Epithelial cell of esophagus (primary cell): ENCODE data around the gene NEK10.

Source experiments
- DNase-seq: peaks from one replicate; pipeline ENCODE4 v3.0.0; 2010; ENCODE audit warnings: low read depth
- H3K4me3 ChIP-seq: 2 replicates; pipeline ENCODE4 v1.5.1; 2011; ENCODE audit warnings: mild to moderate bottlenecking, low read length, control low read depth
- CTCF ChIP-seq: IDR thresholded peaks from 2 replicates; pipeline ENCODE4 v1.5.1; 2011; ENCODE audit warnings: low read depth, mild to moderate bottlenecking, low read length, control low read depth, inconsistent platforms; ENCODE audit not compliant: insufficient read depth; ENCODE audit errors: missing control alignments

Gene NEK10

GRCh38 chr3:27097182-27097581 is 272.0 kb downstream of the NEK10 start:
- TF ChIP-seq CTCF: no peak
- no peak overlapping the region for H3K4me3 ChIP-seq
- no peak for DNase-seq

GRCh38 chr3:27095553-27096222 is 273.5 kb downstream of the NEK10 start:
- no peak for TF ChIP-seq CTCF
- peak; percentile 50 for DNase-seq
- H3K4me3 ChIP-seq: no peak overlapping the region

- H3K4me3 ChIP-seq: no peak overlapping the region
- TF ChIP-seq CTCF: no peak
- no peak for DNase-seq
These were observed 274.5 kb downstream of the NEK10 start for GRCh38 chr3:27094721-27095120.

GRCh38 chr3:27093771-27094170 is 275.4 kb downstream of the NEK10 start:
- TF ChIP-seq CTCF: no peak
- DNase-seq: peak; percentile 51
- no peak overlapping the region for H3K4me3 ChIP-seq

- H3K4me3 ChIP-seq: no peak overlapping the region
- DNase-seq: no peak
These were observed 278.7 kb downstream of the NEK10 start for GRCh38 chr3:27090275-27091041.

GRCh38 chr3:27089645-27090044 is 279.5 kb downstream of the NEK10 start:
- no peak for DNase-seq
- H3K4me3 ChIP-seq: no peak overlapping the region
- TF ChIP-seq CTCF: no peak

More at GRCh38 chr3:27090275-27091041, 278.7 kb downstream of the NEK10 start:
- no peak for TF ChIP-seq CTCF
